ENCODE measurements around the gene VWA7.

GRCh38 chr6:31779908-31780307, 2.8 kb upstream of the VWA7 start:
- no peak for TF ChIP-seq FOXM1 (IDR thresholded peaks at IDR 0.05; ENCODE audit: borderline replicate concordance)
- TF ChIP-seq SP1 (IDR thresholded peaks at IDR 0.05) = no peak
- no peak for TF ChIP-seq TARDBP (IDR thresholded peaks at IDR 0.05)
- TF ChIP-seq BHLHE40 (IDR thresholded peaks at IDR 0.05; ENCODE audit: borderline replicate concordance) = no peak
- TF ChIP-seq LEF1 (IDR thresholded peaks at IDR 0.05; ENCODE audit: borderline replicate concordance) = no peak

Measured in HEK293T (cell line).